ENCODE measurements around the gene MED7.

MED7 gene

DNA sequence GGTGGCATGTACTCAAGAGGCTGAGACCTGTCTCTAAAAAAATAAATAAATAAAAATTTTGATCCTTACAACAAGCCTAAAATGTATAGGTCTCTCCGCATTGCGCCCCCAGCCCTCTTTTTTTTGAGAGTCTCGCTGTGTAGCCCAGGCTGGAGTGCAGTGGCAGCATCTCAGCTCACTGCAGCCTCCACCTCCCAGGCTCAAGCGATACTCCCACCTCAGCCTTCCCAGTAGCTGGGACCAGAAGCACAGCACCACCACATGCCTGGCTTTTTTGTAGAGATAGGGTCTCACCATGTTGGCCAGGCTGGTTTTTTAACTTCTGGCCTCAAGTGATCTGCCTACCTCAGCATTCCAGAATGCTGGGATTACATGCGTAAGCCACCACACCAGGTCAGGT lies 25.6 kb upstream of the MED7 start:
- Histone ChIP-seq H3K4me1 (ENCODE audit: insufficient read depth, poor library complexity, severe bottlenecking) (no peaks in the 10 kb centered on the region), H3K36me3 (ENCODE audit: low read depth) (no peaks in the 10 kb centered on the region), H3K27me3 (ENCODE audit: insufficient read depth, poor library complexity, severe bottlenecking) (no peaks in the 10 kb centered on the region), H3K4me3 (ENCODE audit: severe bottlenecking) (no peak overlapping the region), H3K27ac (ENCODE audit: poor library complexity, severe bottlenecking) (no peak overlapping the region), H3K9me3 (ENCODE audit: severe bottlenecking) (no peaks in the 10 kb centered on the region)
- TF ChIP-seq CTCF (IDR thresholded peaks at IDR 0.05; ENCODE audit: poor library complexity, severe bottlenecking), result no peak
- DNase-seq (ENCODE audit: low spot score) (no peak), ATAC-seq (ENCODE audit: low read depth) (no peak)

DNA sequence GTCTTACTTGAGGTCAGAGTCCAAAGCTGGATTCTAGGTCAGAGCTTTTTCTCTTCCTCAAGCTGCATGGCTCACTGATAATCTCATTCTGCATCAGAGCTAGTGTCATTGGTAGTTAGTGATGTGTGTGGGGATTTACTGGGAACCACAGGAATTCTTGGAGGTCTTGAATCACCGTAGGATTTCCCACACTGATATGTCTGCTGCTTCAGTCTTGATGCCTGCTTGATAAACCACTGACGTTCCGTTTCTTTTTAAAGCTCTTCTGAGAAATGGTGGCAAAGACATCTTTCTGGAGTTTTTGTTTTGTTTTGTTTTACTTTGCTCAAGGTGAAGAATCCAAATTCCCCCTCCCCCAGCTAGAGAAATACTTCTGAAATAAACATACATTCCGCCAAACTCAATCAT lies 24.6 kb upstream of the MED7 start:
- Histone ChIP-seq H3K4me1 (ENCODE audit: insufficient read depth, poor library complexity, severe bottlenecking) (no peaks in the 10 kb centered on the region), H3K9me3 (ENCODE audit: severe bottlenecking) (no peaks in the 10 kb centered on the region), H3K27me3 (ENCODE audit: insufficient read depth, poor library complexity, severe bottlenecking) (no peaks in the 10 kb centered on the region), H3K36me3 (ENCODE audit: low read depth) (no peaks in the 10 kb centered on the region), H3K27ac (ENCODE audit: poor library complexity, severe bottlenecking) (no peak overlapping the region), H3K4me3 (ENCODE audit: severe bottlenecking) (no peak overlapping the region)
- ATAC-seq (ENCODE audit: low read depth), result no peak
- no peak for TF ChIP-seq CTCF (IDR thresholded peaks at IDR 0.05; ENCODE audit: poor library complexity, severe bottlenecking)
- DNase-seq (ENCODE audit: low spot score), result no peak

DNA sequence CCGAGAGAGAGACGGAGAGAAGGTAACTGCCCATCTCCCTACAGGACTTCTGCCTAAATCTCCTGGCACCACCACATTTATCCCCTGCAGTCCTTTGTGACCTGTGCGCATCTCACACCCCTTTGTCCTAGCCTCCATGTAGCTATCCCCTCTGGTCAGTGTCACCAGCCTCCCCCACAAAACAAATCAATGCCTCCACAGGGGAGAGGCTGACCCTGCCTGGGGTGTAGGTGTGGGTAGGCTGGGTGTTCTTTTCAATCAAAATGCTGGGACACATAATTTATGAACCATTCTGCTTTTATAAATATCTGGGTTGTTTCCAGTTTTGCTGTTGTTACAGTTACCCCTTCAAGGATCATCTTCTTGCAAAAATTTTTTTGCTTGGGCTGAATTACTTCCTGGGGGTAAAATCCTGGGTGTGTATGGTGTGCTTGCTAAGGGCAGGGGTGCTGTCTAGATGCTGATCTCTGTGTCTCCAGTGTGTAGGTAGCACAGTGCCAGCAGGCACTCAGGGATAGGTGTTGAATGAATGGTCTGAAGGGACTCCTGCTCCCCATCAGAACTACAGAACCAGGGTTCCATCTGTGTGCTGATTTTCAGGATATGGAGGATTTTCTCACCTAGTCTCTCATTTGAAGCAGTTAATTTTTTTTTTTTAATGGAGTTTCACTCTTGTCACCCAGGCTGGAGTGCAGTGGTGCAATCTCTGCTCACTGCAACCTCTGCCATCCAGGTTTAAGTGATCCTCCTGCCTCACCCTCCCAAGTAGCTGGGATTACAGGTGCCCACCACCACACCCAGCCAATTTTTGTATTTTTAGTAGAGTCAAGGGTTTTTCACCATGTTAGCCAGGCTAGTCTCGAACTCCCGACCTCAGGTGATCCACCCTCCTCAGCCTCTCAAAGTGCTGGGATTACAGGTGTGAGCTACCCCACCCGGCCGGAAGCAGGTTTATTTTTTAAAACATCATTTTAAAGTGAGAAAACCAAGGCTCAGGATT lies 23.8 kb upstream of the MED7 start, which contains the start of gene GARIN3:
Gene GARIN3, minus strand, starts transcription at position 51 of the 1,000 bp plus-strand sequence. CDS start 96 bp downstream, outside the sequence.
- H3K4me1 ChIP-seq (ENCODE audit: insufficient read depth, poor library complexity, severe bottlenecking), result no peaks in the 10 kb centered on the region
- TF ChIP-seq CTCF (IDR thresholded peaks at IDR 0.05; ENCODE audit: poor library complexity, severe bottlenecking), result no peak
- H3K27me3 ChIP-seq (ENCODE audit: insufficient read depth, poor library complexity, severe bottlenecking), result no peaks in the 10 kb centered on the region
- no peak for ATAC-seq (ENCODE audit: low read depth)
- H3K4me3 ChIP-seq (ENCODE audit: severe bottlenecking), result no peak within 1 kb of the TSS
- H3K36me3 ChIP-seq (ENCODE audit: low read depth), result no peaks in the 10 kb centered on the region
- no peak within 1 kb of the TSS for H3K27ac ChIP-seq (ENCODE audit: poor library complexity, severe bottlenecking)
- no peak for DNase-seq (ENCODE audit: low spot score)
- H3K9me3 ChIP-seq (ENCODE audit: severe bottlenecking), result no peaks in the 10 kb centered on the region

- Histone ChIP-seq H3K9me3 (ENCODE audit: severe bottlenecking) (no peaks in the 10 kb centered on the region), H3K4me3 (ENCODE audit: severe bottlenecking) (no peak overlapping the region), H3K36me3 (ENCODE audit: low read depth) (no peaks in the 10 kb centered on the region), H3K27ac (ENCODE audit: poor library complexity, severe bottlenecking) (no peak overlapping the region), H3K4me1 (ENCODE audit: insufficient read depth, poor library complexity, severe bottlenecking) (no peaks in the 10 kb centered on the region), H3K27me3 (ENCODE audit: insufficient read depth, poor library complexity, severe bottlenecking) (no peaks in the 10 kb centered on the region)
- no peak for TF ChIP-seq CTCF (IDR thresholded peaks at IDR 0.05; ENCODE audit: poor library complexity, severe bottlenecking)
- no peak for DNase-seq (ENCODE audit: low spot score)
- ATAC-seq (ENCODE audit: low read depth), result no peak
These were observed 23.0 kb upstream of the MED7 start for GRCh38 chr5:157165668-157166067.

DNA sequence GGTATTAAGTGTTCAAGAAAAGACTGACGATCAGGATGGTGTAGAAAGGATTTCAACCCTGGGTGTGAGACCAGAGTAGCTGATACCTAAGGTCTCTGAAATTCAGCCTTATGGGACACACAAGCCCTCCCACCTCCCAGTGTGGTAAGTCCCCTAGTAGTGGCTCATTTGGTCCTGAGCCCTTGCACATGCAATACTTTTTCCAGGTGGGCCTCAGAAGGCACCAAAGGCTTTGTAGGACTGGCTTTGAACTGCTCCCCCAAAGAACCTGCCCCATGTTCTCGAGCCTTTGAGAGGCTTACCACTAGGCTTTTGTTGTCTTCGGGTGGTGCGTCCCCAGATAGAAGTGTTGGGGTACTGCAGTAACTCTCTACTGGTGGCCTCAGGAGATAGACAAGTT lies 22.6 kb upstream of the MED7 start:
- Histone ChIP-seq H3K27me3 (ENCODE audit: insufficient read depth, poor library complexity, severe bottlenecking) (no peaks in the 10 kb centered on the region), H3K4me3 (ENCODE audit: severe bottlenecking) (no peak overlapping the region), H3K27ac (ENCODE audit: poor library complexity, severe bottlenecking) (no peak overlapping the region), H3K9me3 (ENCODE audit: severe bottlenecking) (no peaks in the 10 kb centered on the region), H3K4me1 (ENCODE audit: insufficient read depth, poor library complexity, severe bottlenecking) (no peaks in the 10 kb centered on the region), H3K36me3 (ENCODE audit: low read depth) (no peaks in the 10 kb centered on the region)
- TF ChIP-seq CTCF (IDR thresholded peaks at IDR 0.05; ENCODE audit: poor library complexity, severe bottlenecking), result no peak
- no peak for DNase-seq (ENCODE audit: low spot score)
- no peak for ATAC-seq (ENCODE audit: low read depth)

Data from RWPE2 (cell line).